ENCODE data around the gene PHACTR1.

DNA sequence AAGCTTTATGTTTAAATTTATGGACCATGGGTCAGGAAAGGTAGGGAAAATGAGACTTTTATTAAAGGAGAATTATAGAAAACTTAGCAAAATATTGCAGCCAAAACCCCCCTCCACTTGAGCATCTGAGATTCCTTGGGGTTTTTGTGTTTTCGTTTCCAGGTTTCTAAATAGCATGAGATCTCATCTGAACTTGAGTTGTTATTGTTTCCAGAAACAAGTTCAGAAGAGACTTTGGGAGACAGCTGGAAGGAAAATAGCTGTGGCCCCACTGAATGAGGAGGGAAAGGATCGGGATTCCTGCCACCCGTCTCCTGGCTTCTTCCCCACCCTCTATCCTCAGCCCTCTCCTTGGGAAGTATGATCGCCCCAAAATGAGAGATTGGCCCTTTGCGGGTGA, 536.2 kb downstream of the PHACTR1 start:
- TF ChIP-seq CTCF (IDR thresholded peaks at IDR 0.05) (no peak), POLR2A (IDR thresholded peaks at IDR 0.05) (no peak)
